Erythroblast (primary cell): ENCODE data around the gene PRDM2.

Source experiments
- GATA1 ChIP-seq: IDR thresholded peaks from 2 replicates; pipeline ENCODE4 v1.6.1; 2011; ENCODE audit warnings: low read depth, mild to moderate bottlenecking, control low read depth, low read length, moderate library complexity
- POLR2A ChIP-seq: IDR thresholded peaks from 2 replicates; pipeline ENCODE4 v1.6.1; 2011; ENCODE audit warnings: mild to moderate bottlenecking, low read length

DNA sequence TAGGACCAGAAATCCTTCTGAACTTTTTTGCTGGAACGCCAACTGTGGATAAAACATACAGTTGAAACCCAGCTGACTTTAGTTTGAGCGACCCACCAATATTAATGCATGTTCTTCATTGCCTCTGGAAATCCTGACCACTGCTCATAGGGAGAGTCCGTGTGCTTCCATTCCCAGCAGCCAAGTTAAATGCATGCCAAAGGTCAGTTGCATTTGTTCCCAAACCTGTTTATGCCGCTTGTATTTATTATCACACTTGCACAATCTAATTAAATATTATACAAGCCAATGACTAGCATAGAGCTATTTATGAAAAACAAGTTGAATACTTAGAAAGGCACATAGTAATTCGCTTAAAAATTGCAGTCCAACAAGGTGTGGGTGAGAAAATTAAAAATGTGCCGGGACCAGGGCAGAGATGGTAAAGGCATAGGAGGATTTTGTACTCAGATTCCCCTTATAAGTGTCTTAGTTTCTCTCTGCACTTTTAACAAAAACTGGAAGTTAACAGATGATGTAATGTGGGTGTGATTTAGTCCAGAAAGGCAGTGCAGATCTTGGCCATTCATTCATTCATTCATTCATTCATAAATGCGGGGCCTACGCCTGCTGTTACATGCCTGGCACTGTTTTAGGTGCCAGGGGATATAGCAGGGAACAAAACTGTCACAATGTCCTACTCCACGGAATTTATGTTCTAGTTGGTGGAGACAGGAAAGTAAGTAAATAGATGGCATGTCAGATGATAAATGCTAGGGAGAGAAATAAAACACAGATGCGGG, 99.7 kb downstream of the PRDM2 start:
- no peak for TF ChIP-seq POLR2A
- TF ChIP-seq GATA1: no peak
